HG02943 (cell line): Measurements from ENCODE around the gene TUB.

Source experiments
- ATAC-seq: cut with Tn5 transposase; IDR thresholded peaks from one replicate; pipeline ENCODE4 v1.9.1; 2021; ENCODE audit warnings: mild to moderate bottlenecking, low read depth, moderate library complexity; ENCODE audit not compliant: unreplicated experiment

TUB gene

GRCh38 chr11:8066911-8067455, 14.0 kb upstream of the TUB start:
- no peak for ATAC-seq

- ATAC-seq = no peak
Measured at GRCh38 chr11:8067567-8067928, 13.5 kb upstream of the TUB start.

- no peak for ATAC-seq
Measured at GRCh38 chr11:8067929-8068575, 13.0 kb upstream of the TUB start.

- ATAC-seq = no peak
Measured at GRCh38 chr11:8068605-8069221, 12.3 kb upstream of the TUB start.

- ATAC-seq = no peak
Measured at GRCh38 chr11:8069771-8070170, 11.2 kb upstream of the TUB start.

GRCh38 chr11:8070417-8071115, 10.4 kb upstream of the TUB start:
- no peak for ATAC-seq

GRCh38 chr11:8071616-8072581, 9.1 kb upstream of the TUB start:
- ATAC-seq = no peak

GRCh38 chr11:8075119-8075726, 5.8 kb upstream of the TUB start:
- no peak for ATAC-seq

- ATAC-seq = no peak
Measured at GRCh38 chr11:8079111-8079675, 1.8 kb upstream of the TUB start.

- no peak for ATAC-seq
Measured at GRCh38 chr11:8080069-8080670, 841 bp upstream of the TUB start.

GRCh38 chr11:8081591-8082250, 710 bp downstream of the TUB start:
- ATAC-seq = no peak

GRCh38 chr11:8082391-8083087, 1.5 kb downstream of the TUB start:
- ATAC-seq = no peak

GRCh38 chr11:8083088-8083395, 2.0 kb downstream of the TUB start:
- ATAC-seq = no peak

- ATAC-seq = no peak
Measured at GRCh38 chr11:8083871-8084281, 2.9 kb downstream of the TUB start.

- no peak for ATAC-seq
Measured at GRCh38 chr11:8084352-8084751, 3.3 kb downstream of the TUB start.

GRCh38 chr11:8085011-8085645, 4.1 kb downstream of the TUB start:
- ATAC-seq = no peak

GRCh38 chr11:8086001-8086479, 5.0 kb downstream of the TUB start:
- ATAC-seq = no peak

- ATAC-seq = no peak
Measured at GRCh38 chr11:8086571-8086970, 5.6 kb downstream of the TUB start.
